Measurements from ENCODE around the gene CCDC192. TPM values are rescaled to one million over a fixed set of nuclear protein-coding genes. Genes with fewer than 3 reads are reported as not detected.

The CCDC192 gene
- total RNA-seq, 4 donors from 2014 or later = 0.87 to 2.1 (median 1.9) TPM

DNA sequence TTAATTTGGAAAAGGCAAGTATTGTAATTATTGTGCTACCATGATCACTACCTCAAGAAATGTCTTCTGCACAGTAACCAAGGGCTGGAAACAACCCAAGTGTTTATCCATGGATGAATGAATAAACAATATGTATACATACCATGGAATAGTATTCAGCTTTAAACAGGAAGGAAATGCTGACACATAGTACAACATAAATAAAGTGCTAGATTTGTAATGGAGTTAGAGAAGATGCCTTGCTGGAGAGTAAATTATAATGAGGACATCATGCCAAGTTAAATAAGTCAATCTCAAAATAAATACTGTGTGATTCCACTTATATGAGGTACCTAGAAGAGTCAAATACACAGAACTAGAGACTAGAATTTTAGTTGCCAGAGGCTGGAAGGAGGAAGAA lies 160.0 kb downstream of the CCDC192 start:
- Histone ChIP-seq H3K36me3 (no peaks in the 10 kb centered on the region), H3K4me1 (no peaks in the 10 kb centered on the region), H3K4me3 (no peak overlapping the region), H3K27ac (no peak overlapping the region), H3K27me3 (no peaks in the 10 kb centered on the region), H3K9me3 (no peaks in the 10 kb centered on the region)
- no peak for DNase-seq (ENCODE audit: low spot score in 2 of 2)
- TF ChIP-seq EP300 (IDR thresholded peaks at IDR 0.05) (no peak), CTCF (IDR thresholded peaks at IDR 0.05) (no peak), POLR2A (IDR thresholded peaks at IDR 0.05) (no peak)

- WGBS, 2 donors = 77 to 88% methylated on average over 7 of the region's 7 CpGs
- Histone ChIP-seq H3K4me1 (no peaks in the 10 kb centered on the region), H3K9me3 (no peaks in the 10 kb centered on the region), H3K36me3 (no peaks in the 10 kb centered on the region), H3K27ac (no peak overlapping the region), H3K4me3 (no peak overlapping the region), H3K27me3 (no peaks in the 10 kb centered on the region)
- DNase-seq (ENCODE audit: low spot score in 2 of 2) = no peak
- TF ChIP-seq POLR2A (IDR thresholded peaks at IDR 0.05) = no peak
- no peak for TF ChIP-seq CTCF (IDR thresholded peaks at IDR 0.05)
- TF ChIP-seq EP300 (IDR thresholded peaks at IDR 0.05) = no peak
Observed at GRCh38 chr5:127863610-127864395, 160.6 kb downstream of the CCDC192 start.

DNA sequence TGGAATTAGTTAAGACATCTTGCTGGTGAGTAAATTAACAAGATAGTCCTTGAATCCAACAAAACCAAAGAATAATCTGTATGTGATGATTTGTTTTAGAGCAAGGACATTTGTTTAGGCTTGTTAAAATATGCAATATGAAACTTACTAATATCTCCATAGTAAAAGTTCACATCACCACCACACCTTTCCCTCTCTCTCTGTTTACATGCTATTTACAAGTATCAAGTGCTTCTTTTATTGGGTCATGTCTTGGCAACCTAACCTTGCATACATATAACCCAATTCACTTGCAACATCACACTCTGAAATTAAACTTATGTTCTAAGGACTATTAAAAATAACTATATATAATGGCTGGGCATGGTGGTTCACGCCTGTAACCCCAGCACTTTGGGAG lies 161.3 kb downstream of the CCDC192 start:
- no peak overlapping the region for H3K4me3 ChIP-seq
- no peaks in the 10 kb centered on the region for H3K36me3 ChIP-seq
- TF ChIP-seq EP300 (IDR thresholded peaks at IDR 0.05) (no peak), POLR2A (IDR thresholded peaks at IDR 0.05) (no peak), CTCF (IDR thresholded peaks at IDR 0.05) (no peak)
- no peaks in the 10 kb centered on the region for H3K27me3 ChIP-seq
- H3K9me3 ChIP-seq = no peaks in the 10 kb centered on the region
- WGBS, 2 donors = 96 to 100% methylated on average over 1 of the region's 1 CpG
- H3K4me1 ChIP-seq = no peaks in the 10 kb centered on the region
- DNase-seq (ENCODE audit: low spot score in 2 of 2) = no peak
- no peak overlapping the region for H3K27ac ChIP-seq

DNA sequence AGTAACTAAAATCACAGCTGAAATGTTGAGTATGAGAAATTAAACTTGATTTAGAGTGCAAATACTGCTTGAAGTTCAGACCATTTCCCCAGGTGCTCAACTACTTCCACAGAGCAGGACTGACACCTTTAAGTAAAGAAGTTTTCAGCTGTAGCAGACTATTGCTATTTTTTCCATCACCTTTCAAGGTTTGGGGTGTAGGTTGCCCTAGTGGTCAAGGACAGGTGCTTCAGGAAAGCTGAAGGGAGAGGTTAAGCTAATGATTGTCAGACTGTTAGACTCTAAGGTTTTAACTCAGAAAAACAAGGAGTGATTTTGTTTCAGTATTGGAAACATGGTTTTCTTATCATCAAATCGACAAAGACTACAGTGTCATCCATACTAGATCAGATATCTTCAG lies 162.1 kb downstream of the CCDC192 start:
- Histone ChIP-seq H3K27me3 (no peaks in the 10 kb centered on the region), H3K27ac (no peak overlapping the region), H3K36me3 (no peaks in the 10 kb centered on the region), H3K4me3 (no peak overlapping the region), H3K4me1 (no peaks in the 10 kb centered on the region), H3K9me3 (no peaks in the 10 kb centered on the region)
- WGBS, 2 donors = 67 to 84% methylated on average over 1 of the region's 1 CpG
- no peak for DNase-seq (ENCODE audit: low spot score in 2 of 2)
- TF ChIP-seq CTCF (IDR thresholded peaks at IDR 0.05) = no peak
- no peak for TF ChIP-seq POLR2A (IDR thresholded peaks at IDR 0.05)
- no peak for TF ChIP-seq EP300 (IDR thresholded peaks at IDR 0.05)

DNA sequence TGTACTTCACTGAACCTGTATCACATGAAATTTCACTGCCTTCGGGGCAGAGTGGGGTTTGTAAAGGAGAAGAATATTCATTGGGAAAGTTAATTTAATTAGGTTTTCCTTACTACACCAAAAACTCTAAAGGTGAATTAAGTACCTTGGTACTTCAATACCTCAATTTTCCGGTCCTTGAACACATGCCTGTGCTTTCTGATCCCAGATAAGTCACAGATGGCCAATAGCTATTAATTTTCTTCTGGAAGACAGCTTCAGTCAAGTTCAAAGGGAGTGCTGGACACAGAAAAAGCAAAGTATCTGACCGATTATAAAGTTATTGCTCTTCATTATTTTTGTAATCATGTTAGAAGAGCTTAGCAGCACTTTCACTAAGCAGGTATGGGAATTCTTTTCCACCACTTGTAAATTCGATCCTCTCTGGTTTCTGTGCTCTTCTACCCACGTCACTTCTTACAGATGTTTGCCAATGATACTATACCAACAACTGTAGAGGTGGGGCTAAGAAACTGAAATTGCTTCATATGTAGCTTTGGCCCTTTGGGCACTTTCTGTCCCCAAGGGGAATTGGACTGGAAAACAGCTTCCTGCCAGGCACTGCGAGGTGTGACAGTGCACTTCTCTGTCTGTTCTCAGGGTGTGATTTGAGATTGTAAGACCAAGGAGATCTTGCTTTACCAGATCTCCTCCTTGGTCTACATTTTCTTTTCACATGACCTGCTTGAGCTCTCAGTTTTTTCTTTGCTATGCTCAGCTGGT lies 164.0 kb downstream of the CCDC192 start:
- no peaks in the 10 kb centered on the region for H3K36me3 ChIP-seq
- WGBS, 2 donors = 76 to 81% methylated on average over 6 of the region's 6 CpGs
- no peak for DNase-seq (ENCODE audit: low spot score in 2 of 2)
- no peak overlapping the region for H3K27ac ChIP-seq
- no peaks in the 10 kb centered on the region for H3K27me3 ChIP-seq
- peaks cover 0 to 17% (median 4%) of the 10 kb centered on the region in 4 donors for H3K4me1 ChIP-seq
- H3K9me3 ChIP-seq = no peaks in the 10 kb centered on the region
- TF ChIP-seq CTCF (IDR thresholded peaks at IDR 0.05) (no peak), EP300 (IDR thresholded peaks at IDR 0.05) (no peak), POLR2A (IDR thresholded peaks at IDR 0.05) (no peak)
- H3K4me3 ChIP-seq = no peak overlapping the region

Measured in tibial nerve (tissue), 4 donors.